Measurements from ENCODE around the gene SEMA4G.

DNA sequence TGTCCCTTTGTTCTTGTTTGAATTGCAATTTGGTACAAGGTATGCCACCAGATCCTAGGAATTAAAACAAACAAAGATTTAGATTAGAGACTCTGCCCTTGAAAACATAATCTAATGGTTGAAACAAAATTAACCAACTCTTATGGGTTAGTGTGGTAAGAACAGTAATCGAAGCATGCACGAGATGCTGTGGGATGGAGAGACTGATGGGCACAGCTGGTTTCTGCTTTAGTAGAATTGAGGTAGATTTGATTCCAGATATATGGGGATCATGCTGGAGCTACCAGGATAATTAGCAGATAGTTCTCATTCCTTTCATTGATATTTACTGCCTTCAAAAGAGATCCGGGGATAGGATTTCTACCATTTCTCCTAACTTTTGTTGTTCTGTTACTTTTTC lies 20.4 kb upstream of the SEMA4G start:
- TF ChIP-seq CTCF (IDR thresholded peaks at IDR 0.05), result no peak
- TF ChIP-seq POLR2AphosphoS5 (IDR thresholded peaks at IDR 0.05), result no peak
